ENCODE data around the gene DLG2.

GRCh38 chr11:85310479-85310878, 316.7 kb downstream of the DLG2 start:
- TF ChIP-seq CTCF (IDR thresholded peaks at IDR 0.05; ENCODE audit: insufficient read depth, low read depth, low read length) = no peak
- TF ChIP-seq EZH2 (IDR thresholded peaks at IDR 0.05; ENCODE audit: insufficient read depth, low read length) = no peak
